Measurements from ENCODE around the gene FBXO47.
"Not testable (repeated sequence)": the region's sequence is repeated elsewhere in the genome, so short reads cannot be mapped to it uniquely, and the experiment has no call there.

Gene FBXO47

DNA sequence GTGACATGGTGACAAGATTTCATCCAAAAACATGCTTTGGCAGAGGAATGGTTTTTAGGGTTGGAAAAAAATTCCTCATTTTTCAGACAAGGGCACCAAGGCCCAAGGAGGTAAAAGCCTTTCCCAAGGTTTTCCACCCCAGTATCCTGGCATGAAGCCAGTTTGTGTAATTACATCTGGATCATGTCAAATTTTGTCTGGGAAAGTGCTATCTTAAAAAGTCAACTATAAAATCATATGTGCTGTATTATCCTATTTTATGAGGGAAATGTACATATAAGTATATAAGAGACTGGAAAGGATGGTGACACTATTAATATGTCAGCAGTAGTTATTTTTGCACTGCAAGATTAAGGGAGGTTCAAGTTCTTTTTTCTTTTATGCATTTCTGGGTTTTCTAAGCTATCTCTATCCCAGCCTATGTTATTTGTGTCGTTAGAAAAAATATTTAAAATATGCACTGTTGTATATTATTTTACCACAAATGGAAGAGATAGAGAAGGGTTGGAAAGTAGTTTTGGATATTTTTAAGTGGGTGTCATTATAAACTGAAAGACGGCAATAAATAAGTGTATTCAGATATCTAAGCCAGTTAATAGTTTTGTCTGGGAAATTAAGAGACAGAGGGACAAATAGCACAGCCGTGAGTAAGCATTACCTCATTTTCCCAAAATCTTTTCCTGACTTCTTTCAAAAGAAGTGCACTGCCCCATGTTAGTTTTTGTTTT, 13.5 kb upstream of the FBXO47 start:
- peak; percentile 25 for DNase-seq (ENCODE audit: low read depth)

DNA sequence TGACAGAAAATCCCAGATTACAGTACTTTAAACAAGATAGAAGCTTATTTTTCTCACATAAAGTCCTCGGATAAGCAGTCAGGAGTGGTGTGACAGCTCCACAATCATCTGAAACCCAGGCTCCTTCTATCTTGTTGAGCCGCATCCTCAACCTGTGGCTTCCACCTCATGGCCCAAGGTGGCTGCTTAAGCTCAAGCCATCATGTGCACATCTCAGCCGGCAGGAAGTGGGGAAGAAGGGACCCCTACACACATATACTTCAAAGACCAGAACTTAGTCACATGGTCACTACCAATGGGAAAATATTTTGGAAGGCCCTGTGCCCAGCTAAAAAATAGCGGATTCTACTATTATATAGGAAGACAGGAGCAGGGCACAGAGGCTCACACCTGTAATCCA, 11.0 kb upstream of the FBXO47 start:
- DNase-seq (ENCODE audit: low read depth): no peak

DNA sequence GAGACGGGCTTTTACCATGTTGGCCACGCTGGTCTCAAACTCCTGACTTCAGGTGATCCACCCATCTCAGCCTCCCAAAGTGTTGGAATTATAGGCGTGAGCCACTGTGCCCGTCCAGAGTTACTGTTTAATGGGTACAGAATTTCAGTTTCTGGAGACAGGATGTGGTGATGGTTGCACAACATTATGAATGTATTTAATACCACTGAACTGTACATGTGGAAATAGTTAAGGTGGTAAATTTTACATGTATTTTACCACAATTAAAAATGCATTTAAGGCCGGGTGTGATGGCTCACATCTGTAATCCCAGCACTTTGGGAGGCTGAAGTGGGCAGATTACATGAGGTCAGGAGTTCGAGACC, 9.0 kb upstream of the FBXO47 start:
- peak; percentile 49 for DNase-seq (ENCODE audit: low read depth)

DNA sequence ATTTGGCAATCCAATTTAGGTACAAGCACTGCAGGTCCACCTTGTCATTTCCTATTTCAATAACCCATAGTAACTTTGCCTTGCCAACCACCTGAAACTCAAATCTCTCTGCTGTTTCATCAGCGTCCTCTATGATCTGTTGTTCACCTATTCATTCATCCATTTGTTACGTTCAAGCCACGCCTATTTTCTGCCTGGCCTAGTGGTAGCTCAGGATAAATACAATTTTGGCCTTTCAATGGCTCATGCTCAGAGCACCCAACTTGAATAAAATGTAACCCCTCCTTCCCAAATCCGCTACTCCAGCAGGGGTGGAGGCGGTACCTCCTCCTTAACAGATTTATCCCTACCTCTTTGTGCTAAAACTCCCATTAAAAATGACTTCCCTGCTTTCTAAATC, 3.6 kb upstream of the FBXO47 start:
- peak; percentile 18 for DNase-seq (ENCODE audit: low read depth)

DNA sequence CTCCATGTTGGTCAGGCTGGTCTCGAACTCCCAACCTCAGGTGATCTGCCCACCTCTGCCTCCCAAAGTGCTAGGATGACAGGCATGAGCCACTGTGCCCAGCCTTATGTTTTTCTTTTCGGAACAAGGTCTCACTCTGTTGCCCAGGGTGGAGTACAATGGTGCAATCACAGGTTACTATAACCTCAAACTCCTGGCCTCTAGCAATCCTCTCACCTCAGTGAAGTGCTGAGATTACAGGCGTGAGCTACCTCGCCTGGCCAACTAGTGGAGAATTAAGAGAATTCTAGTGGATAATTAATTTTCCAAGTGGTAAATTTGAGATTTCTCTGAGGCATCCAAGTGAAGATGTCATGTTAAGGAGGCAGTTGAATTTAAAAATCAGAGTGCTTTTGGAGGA, 2.9 kb upstream of the FBXO47 start:
- DNase-seq (ENCODE audit: low read depth): no peak

DNA sequence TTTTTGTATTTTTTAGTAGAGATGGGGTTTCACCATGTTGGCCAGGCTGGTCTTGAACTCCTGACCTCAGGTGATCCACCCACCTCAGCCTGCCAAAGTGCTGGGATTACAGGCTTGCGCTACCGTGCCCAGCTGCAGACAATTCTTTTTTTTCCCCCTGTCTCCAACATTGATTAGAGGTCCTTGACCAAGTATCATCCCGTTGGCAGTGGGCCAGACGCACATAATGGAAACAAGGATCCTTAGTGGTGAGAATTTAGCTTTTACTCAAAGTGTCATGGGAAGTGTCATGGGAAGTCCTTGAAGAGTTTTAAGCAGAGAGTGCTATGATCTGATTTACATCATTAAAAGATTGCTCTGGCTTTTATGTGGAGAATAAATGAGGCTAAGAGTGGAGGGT, 2.1 kb upstream of the FBXO47 start:
- no peak for DNase-seq (ENCODE audit: low read depth)

DNA sequence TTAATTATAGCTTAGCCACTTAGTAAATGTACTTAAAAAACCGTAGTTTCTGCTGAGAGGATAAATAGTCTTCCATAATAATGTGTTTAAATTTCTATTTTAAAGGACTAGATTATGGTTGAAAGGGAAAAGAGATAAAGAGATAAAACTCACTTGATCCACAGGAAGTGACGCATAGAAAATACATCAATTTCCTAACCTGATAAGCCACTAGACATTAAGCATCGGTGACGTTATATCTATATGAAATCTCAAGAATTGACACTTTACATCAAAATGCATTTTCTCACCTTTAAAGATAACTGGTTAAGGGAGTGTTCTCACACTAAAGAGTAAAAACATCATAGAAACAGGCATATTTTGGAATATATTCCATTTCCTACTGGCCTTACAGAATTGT, 5.8 kb downstream of the FBXO47 start:
- no peak for DNase-seq (ENCODE audit: low read depth)

DNA sequence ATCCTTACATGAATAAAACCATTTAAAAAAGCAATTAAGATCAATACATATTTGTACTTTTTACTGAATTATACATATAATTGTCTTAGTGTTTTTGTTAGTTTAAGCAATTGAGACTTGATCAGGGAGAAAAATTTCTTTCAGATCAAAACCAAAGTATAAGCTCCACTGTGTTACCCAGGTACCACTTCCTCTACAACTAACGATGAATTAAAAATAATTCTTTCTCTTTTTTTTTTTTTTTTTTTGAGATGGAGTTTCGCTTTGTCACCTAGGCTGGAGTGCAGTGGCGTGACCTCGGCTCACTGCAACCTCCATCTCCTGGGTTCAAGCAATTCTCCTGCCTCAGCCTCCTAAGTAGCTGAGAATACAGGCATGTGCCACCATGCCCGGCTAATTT, 6.8 kb downstream of the FBXO47 start:
- DNase-seq (ENCODE audit: low read depth): no peak

DNA sequence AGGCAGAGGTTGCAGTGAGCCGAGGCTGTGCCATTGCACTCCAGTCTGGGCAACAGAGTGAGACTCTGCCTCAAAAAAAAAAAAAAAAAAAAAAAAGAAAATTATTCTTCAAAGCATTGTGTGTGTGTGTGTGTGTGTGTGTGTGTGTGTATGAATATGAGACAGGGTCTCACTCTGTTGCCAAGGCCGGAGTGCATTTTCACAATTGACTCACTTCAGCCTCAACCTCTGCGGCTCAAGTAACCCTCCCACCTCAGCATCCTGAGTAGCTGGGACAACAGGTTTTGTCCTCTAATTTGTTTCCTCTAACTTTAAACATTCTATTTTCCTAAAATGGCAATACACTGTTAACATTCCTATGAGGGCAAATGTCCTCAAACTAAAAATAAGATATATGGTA, 7.7 kb downstream of the FBXO47 start:
- DNase-seq (ENCODE audit: low read depth): no peak

DNA sequence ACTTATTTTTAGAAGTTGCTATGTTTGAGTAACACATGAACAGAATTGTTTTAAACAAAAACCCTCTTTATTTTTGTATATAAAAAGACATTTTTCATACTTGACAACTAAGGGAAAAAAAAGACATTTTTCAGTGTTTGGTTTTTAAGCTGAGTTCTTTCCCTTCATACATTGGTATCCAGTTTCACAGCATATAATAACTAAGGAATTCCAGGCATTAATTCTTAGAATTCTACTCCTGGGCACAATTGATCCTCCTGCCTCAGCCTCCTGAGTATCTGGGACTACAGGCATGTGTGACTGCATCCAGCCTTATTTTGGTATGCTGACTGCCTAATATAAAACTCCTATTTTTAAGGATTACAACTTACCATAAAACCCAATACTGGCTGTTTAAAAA, 8.4 kb downstream of the FBXO47 start:
- DNase-seq (ENCODE audit: low read depth): peak; percentile 37

DNA sequence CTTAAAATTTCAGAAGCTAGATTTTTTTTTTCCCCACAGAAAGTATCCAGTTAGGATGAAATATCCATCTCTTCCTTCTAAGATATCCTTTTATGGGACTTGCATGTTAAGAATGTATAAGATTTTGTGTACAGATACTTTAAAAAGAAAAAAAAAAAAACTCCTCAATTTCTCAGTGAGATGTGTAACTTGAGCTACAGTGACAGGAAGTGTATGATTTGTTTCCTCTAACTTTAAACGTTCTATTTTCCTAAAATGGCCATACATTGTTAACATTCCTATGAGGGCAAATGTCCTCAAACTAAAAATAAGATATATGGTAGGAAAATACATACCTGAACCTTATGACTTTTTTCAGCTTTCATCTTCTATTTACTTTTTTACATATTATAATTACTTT, 8.9 kb downstream of the FBXO47 start:
- peak; percentile 32 for DNase-seq (ENCODE audit: low read depth)

DNA sequence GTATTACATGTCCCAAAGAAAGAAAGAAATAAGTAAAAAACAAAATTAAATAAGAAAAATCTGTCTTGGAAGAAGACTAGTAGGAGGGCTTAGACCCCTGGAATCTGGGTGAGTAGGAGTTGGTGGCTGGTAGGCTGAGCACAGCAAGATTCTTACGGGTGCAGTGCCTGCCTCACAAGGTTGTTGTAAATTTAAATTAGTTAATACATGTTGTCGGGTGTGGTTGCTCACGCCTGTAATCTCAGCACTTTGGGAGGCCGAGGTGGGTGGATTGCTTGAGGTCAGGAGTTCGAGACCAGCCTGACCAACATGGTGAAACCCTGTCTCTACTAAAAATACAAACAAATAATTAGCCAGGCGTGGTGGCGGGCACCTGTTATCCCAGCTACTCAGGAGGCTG, 13.4 kb downstream of the FBXO47 start:
- not testable (repeated sequence) for DNase-seq (ENCODE audit: low read depth)

DNA sequence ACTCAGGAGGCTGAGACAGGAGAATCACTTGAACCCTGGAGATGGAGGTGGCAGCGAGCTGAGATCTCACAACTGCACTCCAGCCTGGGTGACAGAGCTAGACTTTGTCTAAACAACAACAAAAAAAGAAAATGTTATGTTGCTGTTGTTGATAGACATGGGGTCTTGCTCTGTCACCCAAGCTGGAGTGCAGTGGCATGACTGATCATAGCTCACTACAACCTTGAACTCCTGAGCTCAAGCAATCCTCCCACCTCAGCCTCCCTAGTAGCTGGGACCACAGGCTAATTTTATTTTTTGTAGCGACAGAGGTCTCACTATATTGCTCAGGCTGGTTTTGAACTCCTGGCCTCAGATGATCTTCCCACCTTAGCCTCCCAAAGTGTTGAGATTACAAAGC, 20.0 kb downstream of the FBXO47 start:
- DNase-seq (ENCODE audit: low read depth): no peak

DNA sequence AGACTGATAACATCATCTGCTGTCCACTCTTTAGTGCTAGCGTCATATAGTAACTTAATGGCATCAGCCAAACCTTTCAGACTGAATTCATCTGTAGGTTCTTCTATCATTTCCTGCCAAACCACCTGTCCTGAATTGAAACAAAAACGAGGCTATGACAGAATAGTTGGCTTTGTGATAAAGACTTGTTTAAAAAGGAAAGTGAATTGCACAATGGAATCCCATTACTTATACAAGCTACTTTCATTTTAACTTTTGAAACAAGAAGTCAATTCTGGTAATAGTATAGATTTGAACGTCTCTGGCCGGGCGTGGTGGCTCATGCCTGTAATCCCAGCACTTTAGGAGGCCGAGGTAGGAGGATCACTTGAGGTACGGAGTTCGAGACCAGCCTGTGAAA, 23.6 kb downstream of the FBXO47 start:
- no peak for DNase-seq (ENCODE audit: low read depth)

DNA sequence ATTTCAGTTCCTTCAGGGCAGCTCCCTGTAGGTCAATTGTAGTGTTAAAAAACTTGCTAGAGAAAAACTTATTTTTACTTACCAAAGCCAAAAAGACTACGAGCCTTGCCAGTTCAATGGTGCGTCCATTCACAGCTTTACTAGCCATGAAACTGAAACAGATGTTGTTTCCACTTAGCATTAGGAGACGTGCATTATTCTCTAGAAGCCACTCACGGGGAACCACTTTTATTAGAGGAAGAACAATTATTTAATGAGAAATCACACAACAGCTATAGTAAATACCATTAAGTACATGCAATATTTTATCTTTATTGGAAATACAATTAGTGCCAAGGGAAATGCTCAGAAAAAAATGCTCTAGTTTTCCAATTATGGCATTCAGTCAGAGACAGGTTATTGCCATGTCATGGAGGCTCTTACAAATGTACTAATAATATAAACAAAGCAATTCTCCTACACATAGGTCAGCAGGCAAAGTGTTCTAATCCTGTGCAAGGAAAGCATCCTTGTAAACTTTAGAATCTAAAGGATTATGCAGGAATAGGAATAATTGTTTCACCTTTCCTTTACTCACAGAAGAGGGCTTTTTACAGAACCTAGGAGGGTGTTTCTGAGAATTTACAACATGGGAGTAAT, 24.4 kb downstream of the FBXO47 start:
- DNase-seq (ENCODE audit: low read depth): no peak

DNA sequence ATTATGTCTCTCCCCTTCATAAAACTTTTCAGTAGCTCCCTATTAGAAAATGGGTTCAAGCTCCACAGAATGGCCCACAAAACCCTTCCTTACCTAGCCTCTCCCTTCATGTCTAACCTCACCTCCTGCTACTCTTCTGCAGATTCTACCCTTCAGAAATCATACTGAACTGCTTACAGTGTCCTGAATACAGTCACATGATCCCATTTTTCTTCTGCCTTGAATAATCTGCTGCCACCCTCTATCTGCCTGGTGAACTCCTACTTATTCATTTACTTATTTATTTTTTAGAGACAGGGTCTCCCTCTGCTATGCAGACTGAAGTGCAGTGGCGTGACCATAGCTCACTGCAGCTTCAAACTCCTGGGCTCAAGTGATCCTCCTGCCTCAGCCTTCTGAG, 26.8 kb downstream of the FBXO47 start:
- no peak for DNase-seq (ENCODE audit: low read depth)

DNA sequence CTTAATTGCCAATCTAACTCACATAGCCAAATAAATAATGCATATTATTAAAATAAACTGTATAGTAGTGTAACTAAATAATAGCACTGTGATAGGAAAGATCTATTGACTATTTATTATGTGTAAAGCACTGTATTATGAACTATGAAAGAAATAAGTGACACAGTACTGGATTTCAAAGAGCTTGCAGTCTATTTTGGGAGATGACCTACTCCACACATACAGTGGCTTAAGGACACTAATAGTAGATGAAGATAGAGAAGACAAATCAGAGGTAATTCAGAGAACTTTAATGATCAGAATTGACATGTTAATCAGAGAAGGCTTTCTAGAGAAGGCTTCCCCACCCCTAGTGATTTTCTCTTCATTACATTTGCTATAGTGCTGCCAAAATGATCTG, 27.2 kb downstream of the FBXO47 start:
- no peak for DNase-seq (ENCODE audit: low read depth)

DNA sequence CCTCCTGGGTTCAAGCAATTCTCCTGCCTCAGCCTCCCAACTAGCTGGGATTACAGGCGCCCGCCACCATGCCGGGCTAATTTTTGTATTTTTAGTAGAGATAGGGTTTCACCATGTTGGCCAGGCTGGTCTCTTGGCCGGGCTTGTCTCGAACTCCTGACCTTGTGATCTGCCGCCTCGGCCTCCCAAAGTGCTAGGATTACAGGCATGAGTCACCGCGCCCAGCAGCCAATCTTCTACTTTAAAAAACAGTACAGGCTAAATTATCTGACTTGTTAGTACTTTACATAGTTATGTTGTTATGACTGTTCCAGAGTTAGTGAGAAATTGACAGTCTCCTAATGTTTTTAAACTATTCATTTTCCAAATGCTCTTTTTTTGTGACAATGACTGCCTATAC, 33.2 kb downstream of the FBXO47 start:
- DNase-seq (ENCODE audit: low read depth): not testable (repeated sequence)

DNA sequence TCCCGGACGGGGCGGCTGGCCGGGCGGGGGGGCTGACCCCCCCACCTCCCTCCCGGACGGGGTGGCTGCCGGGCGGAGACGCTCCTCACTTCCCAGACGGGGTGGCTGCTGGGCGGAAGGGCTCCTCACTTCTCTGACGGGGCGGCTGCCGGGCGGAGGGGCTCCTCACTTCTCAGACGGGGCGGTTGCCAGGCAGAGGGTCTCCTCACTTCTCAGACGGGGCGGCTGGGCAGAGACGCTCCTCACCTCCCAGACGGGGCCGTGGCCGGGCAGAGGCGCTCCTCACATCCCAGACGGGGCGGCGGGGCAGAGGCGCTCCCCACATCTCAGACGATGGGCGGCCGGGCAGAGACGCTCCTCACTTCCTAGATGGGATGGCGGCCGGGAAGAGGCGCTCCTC, 36.4 kb downstream of the FBXO47 start:
- DNase-seq (ENCODE audit: low read depth): not testable (repeated sequence)

DNA sequence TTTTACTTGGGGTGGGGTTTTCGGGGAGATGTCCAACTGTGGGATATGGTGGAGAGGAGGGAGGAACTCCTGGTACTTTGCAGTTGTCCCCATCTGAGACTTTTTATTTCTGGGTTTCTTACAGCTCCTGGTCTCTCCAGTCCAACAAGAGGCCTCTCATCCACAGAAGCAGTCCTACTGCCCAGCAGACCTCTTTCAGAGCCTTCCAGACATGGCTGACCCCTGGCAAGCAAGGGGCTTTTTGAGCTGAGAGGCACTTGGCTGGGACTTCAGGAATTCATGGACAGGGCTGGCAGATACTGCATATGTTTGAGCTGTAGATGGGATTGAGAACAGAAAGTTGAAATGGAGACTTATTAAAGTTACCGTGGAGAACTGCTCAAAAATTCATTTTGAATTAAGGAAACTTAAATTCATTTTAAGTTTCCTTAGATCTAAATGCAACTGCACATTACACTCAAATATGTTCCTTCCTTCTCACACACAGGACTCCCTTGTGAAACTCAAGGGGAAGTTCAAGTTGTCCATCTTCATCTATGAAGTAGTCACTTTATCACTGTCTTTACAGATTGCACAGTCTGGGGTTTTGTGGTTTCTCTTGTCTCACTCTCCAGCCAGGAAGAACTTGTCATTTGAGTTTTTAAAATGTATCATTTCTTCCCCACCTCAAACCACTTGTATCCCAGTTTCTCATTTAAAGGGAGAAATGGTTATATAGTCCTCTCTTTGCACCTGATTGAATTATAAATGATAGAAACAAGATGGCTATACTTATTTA, 40.7 kb downstream of the FBXO47 start:
- no peak for DNase-seq (ENCODE audit: low read depth)

DNA sequence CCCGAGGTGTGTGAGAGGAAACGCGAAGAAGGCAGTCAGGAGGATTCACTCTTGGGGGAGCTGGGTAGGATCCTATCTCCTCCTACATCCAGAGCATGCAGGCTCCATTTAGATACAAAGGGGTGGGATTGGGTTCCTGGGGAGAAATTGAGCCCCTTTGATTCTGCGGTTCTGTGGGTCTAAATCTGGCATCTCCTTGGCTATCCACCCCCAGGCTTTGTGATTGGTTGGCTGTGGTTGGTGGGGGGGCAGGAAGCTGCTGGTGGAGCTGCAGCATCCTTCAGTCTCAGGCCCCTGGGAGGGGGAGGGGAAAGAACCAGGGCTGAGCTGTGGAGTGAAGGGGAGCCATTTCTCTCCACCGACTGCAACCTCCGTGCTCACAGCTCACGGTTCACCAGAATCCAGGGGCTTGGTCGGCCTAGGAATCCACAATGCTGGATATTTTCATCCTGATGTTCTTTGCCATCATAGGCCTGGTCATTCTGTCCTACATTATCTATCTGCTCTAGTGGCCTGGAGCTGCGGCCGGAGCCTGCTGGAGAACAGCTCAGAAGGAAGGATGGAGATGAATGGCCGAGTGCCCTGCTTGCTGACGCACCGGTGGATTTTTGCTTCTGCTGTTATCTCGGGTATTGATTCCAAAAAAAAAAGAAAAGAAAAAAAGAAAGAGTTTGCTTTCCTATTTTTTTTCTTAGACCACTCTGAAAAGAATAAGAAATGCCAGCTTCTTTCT, 41.8 kb downstream of the FBXO47 start, which contains the start of gene LASP1NB:
Gene LASP1NB, plus strand, starts transcription at position 352 of the 733 bp plus-strand sequence.
- no peak for DNase-seq (ENCODE audit: low read depth)

DNA sequence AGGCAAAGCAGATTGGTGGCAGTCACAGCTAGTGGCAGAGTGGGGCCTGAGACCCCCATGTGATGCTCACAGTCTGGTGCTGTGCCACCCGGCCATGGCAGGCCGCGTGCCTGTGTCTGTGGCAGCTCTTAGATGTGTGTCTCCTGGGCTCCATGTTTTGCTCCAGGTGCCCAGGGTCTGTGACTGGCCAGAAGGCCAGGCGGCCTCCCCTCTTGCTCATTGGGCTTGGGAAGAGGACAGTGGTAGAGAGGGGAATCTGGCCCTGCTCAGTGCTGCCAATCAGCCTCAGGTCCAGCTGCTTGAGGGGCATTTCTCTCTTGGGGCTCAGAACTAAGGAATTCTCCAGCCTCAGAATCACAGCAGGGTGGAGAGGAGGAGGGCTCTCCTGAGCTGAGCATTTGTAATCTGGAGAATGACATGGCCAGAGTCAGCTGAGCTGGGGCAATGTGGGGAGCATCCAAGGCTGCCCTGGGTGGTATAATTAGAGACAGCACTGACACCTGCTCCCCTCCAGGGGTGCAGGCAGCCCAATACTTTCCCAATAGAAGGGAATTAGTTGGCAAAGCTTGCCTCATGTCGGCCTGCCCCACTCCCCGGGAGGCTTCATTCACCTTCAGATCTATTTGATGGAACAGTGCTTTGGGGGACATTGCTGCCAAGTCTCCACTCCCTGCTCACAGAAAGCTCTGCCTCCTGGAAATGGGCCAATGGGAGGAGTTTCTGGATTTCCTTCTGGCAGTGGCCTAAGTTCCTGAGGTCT, 44.5 kb downstream of the FBXO47 start:
- peak; percentile 62 for DNase-seq (ENCODE audit: low read depth)
